ENCODE results near the gene AEBP2.
A peak's percentile ranks its signal among the peaks of the same experiment; 100 is the strongest.
"Not testable (repeated sequence)": the region's sequence is repeated elsewhere in the genome, so short reads cannot be mapped to it uniquely, and the experiment has no call there.

The AEBP2 gene

DNA sequence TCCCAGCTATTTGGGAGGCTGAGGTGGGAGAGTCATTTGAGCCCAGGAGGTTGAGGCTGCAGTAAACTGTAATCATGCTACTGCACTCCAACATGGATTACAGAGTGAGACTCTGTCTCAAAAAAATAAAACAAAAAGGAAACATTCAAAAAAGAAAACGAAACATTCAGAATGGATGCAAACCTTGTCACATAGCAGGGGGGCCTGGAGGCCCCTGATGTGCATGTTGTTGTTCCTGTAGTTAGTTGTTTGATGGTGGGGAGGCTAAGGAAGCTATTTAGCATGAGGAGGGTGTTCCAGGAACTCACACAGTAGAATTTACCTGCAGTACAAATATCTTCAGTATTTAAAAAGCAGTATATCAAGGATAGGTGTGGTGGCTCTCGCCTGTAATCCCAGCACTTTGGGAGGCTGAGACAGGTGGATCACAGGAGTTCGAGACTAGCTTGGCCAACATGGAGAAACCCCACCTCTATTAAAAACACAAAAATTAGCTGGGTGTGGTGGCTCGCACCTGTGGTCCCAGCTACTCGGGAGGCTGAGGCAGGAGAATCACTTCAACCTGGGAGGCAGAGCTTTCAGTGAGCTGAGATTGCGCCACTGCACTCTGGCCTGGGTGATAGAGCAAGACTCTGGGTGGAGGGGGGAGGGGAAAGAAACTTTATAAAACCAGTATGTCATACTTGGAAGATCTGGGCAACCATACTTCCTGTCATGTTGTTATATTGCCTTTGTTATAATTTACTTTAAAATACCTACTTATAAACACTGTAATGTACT, 17.6 kb upstream of the AEBP2 start:
- no peak for DNase-seq (ENCODE audit: low spot score)

GRCh38 chr12:19423166-19423930, 15.9 kb upstream of the AEBP2 start:
- DNase-seq (ENCODE audit: low spot score) = no peak

- no peak for DNase-seq (ENCODE audit: low spot score)
Measured at GRCh38 chr12:19428246-19428645, 11.0 kb upstream of the AEBP2 start.

GRCh38 chr12:19429491-19429890, 9.8 kb upstream of the AEBP2 start:
- DNase-seq (ENCODE audit: low spot score) = not testable (repeated sequence)

GRCh38 chr12:19430988-19431387, 8.3 kb upstream of the AEBP2 start:
- DNase-seq (ENCODE audit: low spot score) = no peak

GRCh38 chr12:19431407-19432308, 7.6 kb upstream of the AEBP2 start:
- DNase-seq (ENCODE audit: low spot score) = peak; percentile 73

DNA sequence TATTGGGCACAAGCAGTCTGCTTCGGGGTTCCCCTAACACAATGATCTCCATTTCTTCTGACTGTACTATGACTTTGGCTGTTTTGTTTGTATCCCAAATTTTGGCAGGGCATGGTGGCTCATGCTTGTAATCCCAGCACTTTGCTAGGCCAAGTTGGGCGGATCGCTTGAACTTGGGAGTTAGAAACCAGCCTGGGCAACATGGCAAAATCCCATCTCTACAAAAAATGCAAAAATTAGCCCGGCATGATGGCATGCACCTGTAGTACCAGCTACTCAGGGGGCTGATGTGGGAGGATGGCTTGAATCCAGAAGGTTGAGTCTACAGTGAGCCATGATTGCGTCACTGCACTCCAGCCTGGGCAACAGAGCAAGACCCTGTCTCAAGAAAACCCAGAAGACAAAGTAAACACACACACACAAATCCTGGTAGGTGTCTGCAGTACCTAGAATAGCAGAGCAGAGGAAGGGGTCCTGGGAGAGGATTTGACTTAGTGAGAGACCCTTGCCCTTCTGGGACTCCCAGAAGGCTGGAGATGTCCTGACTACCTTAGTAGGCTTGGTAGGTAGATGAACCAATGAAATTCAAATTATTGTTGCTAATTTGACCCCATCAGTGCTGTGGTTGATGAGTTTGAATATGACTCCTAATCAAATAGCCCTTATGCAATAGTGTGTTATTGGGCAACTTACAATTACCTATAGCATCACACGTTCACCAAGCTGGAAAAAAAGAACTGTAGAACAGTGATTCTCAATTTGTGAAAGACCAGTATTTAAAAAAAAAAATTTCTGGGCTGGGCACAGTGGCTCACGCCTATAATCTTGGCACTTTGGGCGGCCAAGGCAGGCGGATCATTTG, 6.8 kb upstream of the AEBP2 start:
- no peak for DNase-seq (ENCODE audit: low spot score)

DNA sequence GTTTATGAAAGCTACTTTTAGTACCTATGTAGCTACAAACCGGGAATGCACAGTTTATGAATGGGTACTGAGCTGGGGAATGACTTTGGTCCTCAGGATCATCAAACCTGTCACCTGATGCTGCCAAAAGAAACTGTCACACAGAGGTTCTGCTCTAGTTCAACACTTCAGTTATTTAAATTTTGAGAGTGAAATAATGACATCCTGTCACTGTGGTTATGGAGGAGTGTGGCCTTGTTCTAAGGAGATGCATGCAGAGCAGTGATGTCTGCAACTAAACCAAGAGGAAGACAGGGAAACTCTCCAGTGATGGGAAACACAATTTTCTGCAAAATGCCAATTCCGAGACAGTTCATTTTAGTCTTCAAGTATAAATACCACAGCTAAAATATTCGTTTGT, 4.8 kb upstream of the AEBP2 start:
- DNase-seq (ENCODE audit: low spot score) = no peak

DNA sequence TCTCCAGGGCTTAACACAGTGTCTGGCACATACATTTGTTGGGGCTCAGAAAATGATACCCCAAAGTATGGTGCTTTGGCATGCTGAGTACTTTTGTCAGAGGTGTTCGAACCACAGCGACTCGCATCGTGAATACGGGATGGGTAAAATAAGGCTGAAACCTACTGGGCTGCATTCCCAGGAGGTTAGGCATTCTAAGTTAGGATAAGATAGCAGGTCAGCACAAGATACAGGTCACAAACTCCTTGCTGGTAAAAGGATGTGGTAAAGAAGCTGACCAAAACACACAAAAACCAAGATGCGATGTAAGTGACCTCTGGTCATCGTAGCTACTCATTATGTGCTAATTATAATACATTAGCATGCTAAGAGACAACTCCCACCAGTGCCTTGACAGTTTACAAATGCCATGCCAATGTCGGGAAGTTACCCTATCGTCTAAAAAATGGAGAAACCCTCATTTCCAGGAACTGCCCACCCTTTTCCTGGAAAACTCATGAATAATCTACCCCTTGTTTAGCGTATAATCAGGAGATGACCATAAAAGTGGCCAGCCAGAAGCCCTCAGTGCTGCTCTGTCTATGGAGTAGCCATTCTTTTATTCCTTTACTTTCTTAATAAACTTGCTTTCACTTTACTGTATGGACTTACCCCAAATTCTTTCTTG, 3.3 kb upstream of the AEBP2 start:
- no peak for DNase-seq (ENCODE audit: low spot score)

DNA sequence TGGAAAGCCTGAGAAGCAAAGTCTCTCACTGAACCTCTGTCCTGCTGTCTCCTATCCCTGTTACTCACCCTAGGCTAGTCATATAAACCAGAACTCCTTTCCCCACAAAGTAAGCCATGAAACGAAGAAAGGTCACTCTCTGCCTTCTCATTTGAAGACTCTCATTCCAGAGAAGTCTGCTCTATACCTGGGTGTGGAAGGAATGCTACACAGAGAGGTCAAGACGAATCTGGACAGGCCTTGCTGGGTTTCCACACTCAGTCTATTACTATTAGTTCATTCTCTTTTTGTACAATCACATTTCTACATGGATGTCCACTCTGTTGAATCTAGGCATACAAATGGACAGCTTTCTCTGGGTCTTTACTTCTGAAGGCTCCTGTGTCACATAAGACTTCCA, 2.4 kb upstream of the AEBP2 start:
- DNase-seq (ENCODE audit: low spot score) = no peak

- DNase-seq (ENCODE audit: low spot score) = no peak
Measured at GRCh38 chr12:19437996-19438395, 1.3 kb upstream of the AEBP2 start.

GRCh38 chr12:19440019-19440858, 947 bp downstream of the AEBP2 start:
- DNase-seq (ENCODE audit: low spot score) = peak; percentile 65

DNA sequence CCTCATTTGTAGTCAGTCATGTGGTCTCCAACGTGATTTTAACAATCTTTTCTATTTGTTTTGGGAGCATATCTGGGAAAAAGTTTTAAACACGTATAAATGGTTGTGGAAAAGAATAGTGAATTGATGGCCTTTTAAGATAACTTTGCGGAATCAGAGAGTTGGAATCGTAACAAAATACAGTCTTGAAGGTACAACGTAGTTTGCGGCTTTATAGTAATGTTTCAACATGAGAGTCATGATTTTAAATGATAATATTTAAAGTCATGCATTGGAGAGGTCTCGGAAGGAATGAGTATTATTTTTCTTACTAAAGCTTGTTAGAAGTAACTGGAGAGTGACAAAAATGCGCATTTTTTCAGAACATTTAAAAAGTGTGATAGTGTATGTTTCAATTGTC, 1.6 kb downstream of the AEBP2 start:
- DNase-seq (ENCODE audit: low spot score) = no peak

GRCh38 chr12:19443585-19443984, 4.3 kb downstream of the AEBP2 start:
- no peak for DNase-seq (ENCODE audit: low spot score)

DNA sequence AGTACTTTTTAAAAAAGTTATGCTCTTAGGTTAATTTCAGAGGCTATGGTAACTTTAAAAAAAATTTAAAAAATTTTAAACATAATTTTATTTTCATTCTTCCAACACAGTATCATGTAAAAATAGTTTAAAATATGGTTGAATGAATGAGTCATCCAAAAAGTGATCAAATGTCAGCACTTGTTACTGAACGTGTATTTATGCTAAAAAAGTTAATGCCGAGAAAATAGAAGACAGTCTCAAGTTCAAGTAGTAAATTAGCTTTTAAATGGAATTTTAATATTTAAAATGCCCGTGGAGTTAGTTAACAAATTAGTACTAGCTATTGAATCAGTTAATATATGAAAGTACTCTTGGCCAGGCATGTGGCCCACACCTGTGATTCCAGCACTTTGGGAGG, 4.8 kb downstream of the AEBP2 start:
- no peak for DNase-seq (ENCODE audit: low spot score)

- no peak for DNase-seq (ENCODE audit: low spot score)
Measured at GRCh38 chr12:19447386-19447785, 8.1 kb downstream of the AEBP2 start.

GRCh38 chr12:19449814-19450213, 10.5 kb downstream of the AEBP2 start:
- no peak for DNase-seq (ENCODE audit: low spot score)

DNA sequence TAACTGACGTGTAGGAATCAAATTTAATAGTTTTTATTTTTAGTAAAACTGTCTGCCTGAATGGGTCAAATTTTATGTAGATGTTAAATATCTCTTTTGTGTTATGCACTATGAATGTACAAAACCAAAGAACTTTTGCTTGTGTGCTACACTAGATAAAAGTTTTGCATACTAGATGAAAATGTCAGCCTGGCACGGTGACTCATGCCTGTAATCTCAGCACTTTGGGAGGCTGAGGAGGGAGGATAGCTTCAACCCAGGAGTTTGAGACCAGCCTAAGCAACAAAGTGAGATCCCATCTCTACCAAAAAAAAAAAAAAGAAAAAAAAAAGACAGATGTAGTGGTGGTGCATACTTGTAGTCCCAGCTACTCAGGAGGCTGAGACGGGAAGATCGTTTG, 11.1 kb downstream of the AEBP2 start:
- no peak for DNase-seq (ENCODE audit: low spot score)

- DNase-seq (ENCODE audit: low spot score) = peak; percentile 21
Measured at GRCh38 chr12:19451196-19451595, 11.9 kb downstream of the AEBP2 start.

- no peak for DNase-seq (ENCODE audit: low spot score)
Measured at GRCh38 chr12:19453961-19454360, 14.7 kb downstream of the AEBP2 start.
